ENCODE data around the gene AIG1. TPM values are rescaled to one million over a fixed set of nuclear protein-coding genes. Genes with fewer than 3 reads are reported as not detected.

AIG1 gene
- total RNA-seq, 1 donor from 2014 or later: 37.1 TPM

- H3K4me1 ChIP-seq: no peaks in the 10 kb centered on the region
- no peak overlapping the region for H3K4me3 Mint-ChIP-seq
- H3K9ac ChIP-seq: no peak overlapping the region
- no peaks in the 10 kb centered on the region for H3K27me3 ChIP-seq
- TF ChIP-seq EZH2phosphoT487 (IDR thresholded peaks at IDR 0.05) (no peak), CTCF (IDR thresholded peaks at IDR 0.05) (no peak), EZH2 (IDR thresholded peaks at IDR 0.05) (no peak)
- H3K36me3 ChIP-seq: no peaks in the 10 kb centered on the region
- H3F3A ChIP-seq (ENCODE audit: low read depth): no peaks in the 10 kb centered on the region
- no peaks in the 10 kb centered on the region for H3K9me3 ChIP-seq (ENCODE audit: low read depth)
- no peak overlapping the region for H3K27ac Mint-ChIP-seq
- H4K20me1 ChIP-seq (ENCODE audit: low read depth): no peaks in the 10 kb centered on the region
- no peaks in the 10 kb centered on the region for H3K9me3 Mint-ChIP-seq
- no peak overlapping the region for H3K4me3 ChIP-seq
- DNase-seq (ENCODE audit: low spot score): no peak
- peaks cover 2% of the 10 kb centered on the region for H3K27me3 Mint-ChIP-seq (ENCODE audit: insufficient read depth, low read depth)
- no peaks in the 10 kb centered on the region for H3K79me2 ChIP-seq (ENCODE audit: low read depth)
- no peak overlapping the region for H3K4me2 ChIP-seq
- H3K4me1 Mint-ChIP-seq: peaks cover 12% of the 10 kb centered on the region
- H3K36me3 Mint-ChIP-seq: peaks cover 3% of the 10 kb centered on the region
- H2AFZ ChIP-seq (replicated peaks): no peak overlapping the region
- no peak overlapping the region for H3K27ac ChIP-seq
These were observed 192.9 kb downstream of the AIG1 start for GRCh38 chr6:143253586-143253985.

GRCh38 chr6:143258945-143259344 lies 198.3 kb downstream of the AIG1 start:
- Histone ChIP-seq H3K36me3 (no peaks in the 10 kb centered on the region), H3K9me3 (ENCODE audit: low read depth) (no peaks in the 10 kb centered on the region), H3K4me3 (no peak overlapping the region), H2AFZ (replicated peaks) (no peak overlapping the region), H3F3A (ENCODE audit: low read depth) (no peaks in the 10 kb centered on the region), H3K27ac (no peak overlapping the region), H3K4me2 (no peak overlapping the region), H4K20me1 (ENCODE audit: low read depth) (no peaks in the 10 kb centered on the region), H3K9ac (no peak overlapping the region), H3K27me3 (no peaks in the 10 kb centered on the region), H3K79me2 (ENCODE audit: low read depth) (no peaks in the 10 kb centered on the region), H3K4me1 (no peaks in the 10 kb centered on the region)
- no peak for DNase-seq (ENCODE audit: low spot score)
- Mint-ChIP-seq H3K36me3 (no peaks in the 10 kb centered on the region), H3K9me3 (no peaks in the 10 kb centered on the region), H3K4me1 (peaks cover 3% of the 10 kb centered on the region), H3K27ac (no peak overlapping the region), H3K4me3 (no peak overlapping the region), H3K27me3 (ENCODE audit: insufficient read depth, low read depth) (no peaks in the 10 kb centered on the region)
- TF ChIP-seq CTCF (IDR thresholded peaks at IDR 0.05) (no peak), EZH2phosphoT487 (IDR thresholded peaks at IDR 0.05) (no peak), EZH2 (IDR thresholded peaks at IDR 0.05) (no peak)

- Mint-ChIP-seq H3K27ac (no peak overlapping the region), H3K9me3 (no peaks in the 10 kb centered on the region), H3K4me3 (no peak overlapping the region), H3K27me3 (ENCODE audit: insufficient read depth, low read depth) (no peaks in the 10 kb centered on the region), H3K36me3 (no peaks in the 10 kb centered on the region), H3K4me1 (no peaks in the 10 kb centered on the region)
- Histone ChIP-seq H4K20me1 (ENCODE audit: low read depth) (no peaks in the 10 kb centered on the region), H3K4me2 (no peak overlapping the region), H3K9ac (no peak overlapping the region), H3K79me2 (ENCODE audit: low read depth) (no peaks in the 10 kb centered on the region), H3K4me1 (peaks cover 15% of the 10 kb centered on the region), H3F3A (ENCODE audit: low read depth) (no peaks in the 10 kb centered on the region), H3K27me3 (no peaks in the 10 kb centered on the region), H2AFZ (replicated peaks) (no peak overlapping the region), H3K4me3 (no peak overlapping the region), H3K9me3 (ENCODE audit: low read depth) (no peaks in the 10 kb centered on the region), H3K36me3 (no peaks in the 10 kb centered on the region), H3K27ac (no peak overlapping the region)
- no peak for DNase-seq (ENCODE audit: low spot score)
- no peak for TF ChIP-seq CTCF (IDR thresholded peaks at IDR 0.05)
- no peak for TF ChIP-seq EZH2 (IDR thresholded peaks at IDR 0.05)
- TF ChIP-seq EZH2phosphoT487 (IDR thresholded peaks at IDR 0.05): no peak
These were observed 200.2 kb downstream of the AIG1 start for GRCh38 chr6:143260857-143261256.
